ENCODE data around the gene CLCN5. TPM values are rescaled to one million over a fixed set of nuclear protein-coding genes. Genes with fewer than 3 reads are reported as not detected.

The CLCN5 gene
- total and polyA plus RNA-seq, 2 donors (not counting 1 experiment from before 2014, with no cell fraction given), result 2.9 to 3.6 TPM

DNA sequence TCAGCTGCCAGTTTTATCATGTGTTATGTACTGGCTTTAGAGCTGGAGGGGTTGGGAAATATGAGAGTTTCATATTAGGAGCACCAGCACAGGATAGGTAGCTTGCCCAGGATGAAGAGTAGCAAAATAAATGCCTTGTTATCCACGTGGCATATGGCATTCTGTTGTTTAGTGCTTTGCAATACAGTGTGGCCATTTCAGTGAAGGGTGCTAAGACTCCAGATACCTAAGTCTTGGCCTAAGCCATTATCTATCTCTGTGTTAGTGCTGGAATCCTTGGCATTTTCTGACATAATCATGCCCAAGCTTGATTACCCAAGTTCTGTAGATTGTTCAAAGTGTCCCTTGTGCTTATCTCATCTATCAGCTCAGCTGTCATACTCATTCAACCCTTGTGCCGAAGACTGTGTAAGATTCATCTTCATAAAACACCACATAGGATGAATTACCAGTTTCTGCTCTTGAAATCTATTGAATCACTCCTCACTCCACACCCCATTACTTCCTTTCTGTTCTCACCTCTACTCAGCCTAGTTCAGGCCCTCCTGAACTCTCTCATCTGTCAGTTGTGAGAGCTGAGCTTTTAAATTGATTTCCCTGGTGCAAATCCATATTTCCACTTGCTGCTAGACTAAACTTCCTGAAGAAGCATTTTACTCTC lies 73.5 kb downstream of the CLCN5 start:
- Histone ChIP-seq H3K79me2 (ENCODE audit: control insufficient read depth, insufficient read depth, low read length) (no peaks in the 10 kb centered on the region), H3K4me2 (ENCODE audit: extremely low read depth, insufficient read depth, low read length) (no peak overlapping the region), H3K4me1 (ENCODE audit: control insufficient read depth, extremely low read depth, insufficient read depth, low read length) (no peaks in the 10 kb centered on the region), H2AFZ (ENCODE audit: low read length) (no peak overlapping the region), H3K27me3 (ENCODE audit: control insufficient read depth, insufficient read depth, low read length) (no peaks in the 10 kb centered on the region), H3K4me3 (replicated peaks in 1 of 4; ENCODE audit: control extremely low read depth in 1 of 4, insufficient read depth in 1 of 4, low read depth in 3 of 4, low read length in 4 of 4) (no peak overlapping the region), H3K9me3 (ENCODE audit: control insufficient read depth, insufficient read depth, low read depth, low read length) (no peaks in the 10 kb centered on the region), H3K9ac (ENCODE audit: insufficient read depth, low read length) (no peak overlapping the region), H3K27ac (ENCODE audit: insufficient read depth, low read length) (no peak overlapping the region), H3K36me3 (ENCODE audit: control insufficient read depth, insufficient read depth, low read length) (no peaks in the 10 kb centered on the region), H4K20me1 (ENCODE audit: control insufficient read depth, extremely low read depth, insufficient read depth, low read length) (no peaks in the 10 kb centered on the region)
- TF ChIP-seq CTCF (conservative IDR thresholded peaks at IDR 0.05 in 1 of 2, IDR thresholded peaks at IDR 0.05 in 1 of 2; ENCODE audit: low read depth in 1 of 2, low read length in 2 of 2), result no peak
- no peak for TF ChIP-seq EZH2 (IDR thresholded peaks at IDR 0.05; ENCODE audit: low read length, missing control alignments)
- peak in 1 of 2 donors; percentile 40 for DNase-seq (ENCODE audit: low read depth in 2 of 2)

DNA sequence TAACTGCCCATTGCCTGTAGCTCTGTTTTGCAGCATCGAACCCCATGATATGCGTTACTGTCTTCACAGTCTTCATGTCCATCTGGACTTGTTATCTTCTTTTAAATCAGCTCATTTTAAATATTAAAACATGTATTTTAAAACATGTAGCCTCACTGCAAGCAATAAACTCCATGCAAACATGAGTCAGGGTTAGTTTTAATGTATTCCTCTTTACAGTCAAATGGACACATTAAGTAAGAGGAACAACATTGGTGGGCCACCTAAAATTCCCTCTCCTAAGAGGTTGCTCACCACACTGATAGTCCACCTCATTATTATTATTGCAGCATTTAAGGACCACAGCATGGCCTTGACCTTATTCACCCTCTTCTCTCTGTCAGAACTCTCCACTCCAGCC lies 74.1 kb downstream of the CLCN5 start:
- Histone ChIP-seq H3K4me1 (ENCODE audit: control insufficient read depth, extremely low read depth, insufficient read depth, low read length) (no peaks in the 10 kb centered on the region), H3K4me2 (ENCODE audit: extremely low read depth, insufficient read depth, low read length) (no peak overlapping the region), H3K9ac (ENCODE audit: insufficient read depth, low read length) (no peak overlapping the region), H3K4me3 (replicated peaks in 1 of 4; ENCODE audit: control extremely low read depth in 1 of 4, insufficient read depth in 1 of 4, low read depth in 3 of 4, low read length in 4 of 4) (no peak overlapping the region), H3K27me3 (ENCODE audit: control insufficient read depth, insufficient read depth, low read length) (no peaks in the 10 kb centered on the region), H3K27ac (ENCODE audit: insufficient read depth, low read length) (no peak overlapping the region), H4K20me1 (ENCODE audit: control insufficient read depth, extremely low read depth, insufficient read depth, low read length) (no peaks in the 10 kb centered on the region), H3K36me3 (ENCODE audit: control insufficient read depth, insufficient read depth, low read length) (no peaks in the 10 kb centered on the region), H3K9me3 (ENCODE audit: control insufficient read depth, insufficient read depth, low read depth, low read length) (no peaks in the 10 kb centered on the region), H3K79me2 (ENCODE audit: control insufficient read depth, insufficient read depth, low read length) (no peaks in the 10 kb centered on the region), H2AFZ (ENCODE audit: low read length) (no peak overlapping the region)
- TF ChIP-seq CTCF (conservative IDR thresholded peaks at IDR 0.05 in 1 of 2, IDR thresholded peaks at IDR 0.05 in 1 of 2; ENCODE audit: low read depth in 1 of 2, low read length in 2 of 2) (no peak), EZH2 (IDR thresholded peaks at IDR 0.05; ENCODE audit: low read length, missing control alignments) (no peak)
- DNase-seq (ENCODE audit: low read depth in 2 of 2), result no peak

DNA sequence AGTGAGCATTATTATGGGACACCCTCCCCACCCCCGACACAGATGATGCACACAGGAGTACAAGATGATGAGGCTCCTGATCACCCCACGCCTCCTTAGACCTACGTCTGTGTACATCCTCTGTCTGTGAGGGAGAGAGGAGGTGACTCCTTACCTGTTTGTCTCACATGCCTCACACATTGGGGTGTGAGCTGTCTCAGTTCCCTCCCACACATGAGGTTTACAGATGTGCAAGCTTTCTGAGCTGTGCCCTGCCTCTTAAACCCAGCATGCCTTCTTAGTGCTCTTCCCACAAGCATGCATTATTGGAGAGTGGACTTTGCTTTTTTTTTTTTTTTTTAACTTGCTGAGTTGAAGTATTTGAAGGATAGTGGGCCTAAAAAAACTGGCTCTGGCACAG lies 76.7 kb downstream of the CLCN5 start:
- no peaks in the 10 kb centered on the region for H3K9me3 ChIP-seq (ENCODE audit: control insufficient read depth, insufficient read depth, low read depth, low read length)
- H3K9ac ChIP-seq (ENCODE audit: insufficient read depth, low read length), result no peak overlapping the region
- H4K20me1 ChIP-seq (ENCODE audit: control insufficient read depth, extremely low read depth, insufficient read depth, low read length), result no peaks in the 10 kb centered on the region
- H3K36me3 ChIP-seq (ENCODE audit: control insufficient read depth, insufficient read depth, low read length), result no peaks in the 10 kb centered on the region
- H3K4me1 ChIP-seq (ENCODE audit: control insufficient read depth, extremely low read depth, insufficient read depth, low read length), result no peaks in the 10 kb centered on the region
- H3K27ac ChIP-seq (ENCODE audit: insufficient read depth, low read length), result no peak overlapping the region
- H3K27me3 ChIP-seq (ENCODE audit: control insufficient read depth, insufficient read depth, low read length), result no peaks in the 10 kb centered on the region
- TF ChIP-seq EZH2 (IDR thresholded peaks at IDR 0.05; ENCODE audit: low read length, missing control alignments) (no peak), CTCF (conservative IDR thresholded peaks at IDR 0.05 in 1 of 2, IDR thresholded peaks at IDR 0.05 in 1 of 2; ENCODE audit: low read depth in 1 of 2, low read length in 2 of 2) (no peak)
- H3K79me2 ChIP-seq (ENCODE audit: control insufficient read depth, insufficient read depth, low read length), result no peaks in the 10 kb centered on the region
- H3K4me2 ChIP-seq (ENCODE audit: extremely low read depth, insufficient read depth, low read length), result no peak overlapping the region
- peak in 1 of 2 donors; percentile 11 for DNase-seq (ENCODE audit: low read depth in 2 of 2)
- no peak overlapping the region for H3K4me3 ChIP-seq (replicated peaks in 1 of 4; ENCODE audit: control extremely low read depth in 1 of 4, insufficient read depth in 1 of 4, low read depth in 3 of 4, low read length in 4 of 4)
- H2AFZ ChIP-seq (ENCODE audit: low read length), result no peak overlapping the region

Data from fibroblast of lung (primary cell).